HEK293 (cell line): ENCODE measurements around the gene ZDHHC14.

Source experiments
- CTCF ChIA-PET: fragments of 350-600 bp; formaldehyde crosslinking; extraction: SDS; loops from one replicate; lab custom pipeline; 2021; ENCODE audit warnings: antibody characterized with exemption; lab: Yijun Ruan, JAX
- POLR2A ChIA-PET: fragments of 300-600 bp; formaldehyde crosslinking; extraction: SDS; loops from one replicate; lab custom pipeline; 2020; ENCODE audit warnings: antibody characterized with exemption, inconsistent platforms; lab: Yijun Ruan, JAX
- H3K27ac ChIP-seq: fragments of 200-500 bp; sonication (Bioruptor generic); 2 replicates; pipeline ENCODE4 v1.5.1; 2014; ENCODE audit warnings: low read depth, low read length, control low read depth, inconsistent platforms; ENCODE audit errors: extremely low read depth
- H3K36me3 ChIP-seq, 2 experiments: fragments of 200-500 bp in 1 of 2; sonication (Bioruptor generic) in 1 of 2; 1 replicate in 1 of 2; 2 replicates in 1 of 2; pipeline ENCODE4 v1.5.1; 2014 to 2017; ENCODE audit warnings: inconsistent platforms in 2 of 2, low read length in 2 of 2; ENCODE audit not compliant: control insufficient read depth in 2 of 2, insufficient read depth in 1 of 2
- H3K4me1 ChIP-seq: fragments of 200-500 bp; sonication (Bioruptor generic); 2 replicates; pipeline ENCODE4 v1.5.1; 2014; ENCODE audit warnings: mild to moderate bottlenecking, low read length, inconsistent platforms; ENCODE audit not compliant: control insufficient read depth, insufficient read depth
- H3K4me3 ChIP-seq: 2 replicates; pipeline ENCODE4 v1.5.1; 2011; ENCODE audit warnings: low read depth, mild to moderate bottlenecking, control low read depth, low read length, moderate library complexity
- H3K9me3 ChIP-seq: fragments of 200-500 bp; sonication (Bioruptor generic); 2 replicates; pipeline ENCODE4 v1.5.1; 2014; ENCODE audit warnings: low read depth, low read length, inconsistent platforms; ENCODE audit not compliant: control insufficient read depth, insufficient read depth
- EGR2 ChIP-seq: fragments of 450-650 bp; formaldehyde crosslinking; IDR thresholded peaks from 2 replicates; pipeline ENCODE4 v1.5.1; 2016; ENCODE audit warnings: low read depth, missing biosample characterization, missing genetic modification characterization
- KLF16 ChIP-seq: fragments of 450-650 bp; formaldehyde crosslinking; IDR thresholded peaks from 2 replicates; pipeline ENCODE4 v1.5.1; 2017; ENCODE audit warnings: missing biosample characterization, missing genetic modification characterization
- SCRT2 ChIP-seq: fragments of 450-650 bp; formaldehyde crosslinking; IDR thresholded peaks from 2 replicates; pipeline ENCODE4 v1.5.1; 2016; ENCODE audit warnings: missing biosample characterization, missing genetic modification characterization
- ZBTB48 ChIP-seq: fragments of 450-650 bp; formaldehyde crosslinking; IDR thresholded peaks from 2 replicates; pipeline ENCODE4 v1.5.1; 2016; ENCODE audit warnings: missing biosample characterization, missing genetic modification characterization
- ZFHX2 ChIP-seq: fragments of 450-650 bp; formaldehyde crosslinking; conservative IDR thresholded peaks from 2 replicates; pipeline ENCODE4 v1.5.1; 2016; ENCODE audit warnings: missing biosample characterization, missing genetic modification characterization
- ZIC2 ChIP-seq: fragments of 450-650 bp; formaldehyde crosslinking; IDR thresholded peaks from 2 replicates; pipeline ENCODE4 v1.5.1; 2016; ENCODE audit warnings: missing biosample characterization, missing genetic modification characterization
- ZNF133 ChIP-seq: fragments of 450-650 bp; formaldehyde crosslinking; IDR thresholded peaks from 2 replicates; pipeline ENCODE4 v1.5.1; 2016; ENCODE audit warnings: missing biosample characterization, missing genetic modification characterization
- ZNF155 ChIP-seq: fragments of 450-650 bp; formaldehyde crosslinking; IDR thresholded peaks from 2 replicates; pipeline ENCODE4 v1.5.1; 2016; ENCODE audit warnings: missing biosample characterization, missing genetic modification characterization
- ZNF157 ChIP-seq: fragments of 450-650 bp; formaldehyde crosslinking; IDR thresholded peaks from 2 replicates; pipeline ENCODE4 v1.5.1; 2016; ENCODE audit warnings: missing biosample characterization, missing genetic modification characterization
- ZNF221 ChIP-seq: fragments of 450-650 bp; formaldehyde crosslinking; IDR thresholded peaks from 2 replicates; pipeline ENCODE4 v1.5.1; 2017; ENCODE audit warnings: missing biosample characterization, missing genetic modification characterization, borderline replicate concordance
- ZNF302 ChIP-seq: fragments of 450-650 bp; formaldehyde crosslinking; IDR thresholded peaks from 2 replicates; pipeline ENCODE4 v1.5.1; 2016; ENCODE audit warnings: missing biosample characterization, missing genetic modification characterization, low read depth
- ZNF558 ChIP-seq: fragments of 450-650 bp; formaldehyde crosslinking; IDR thresholded peaks from 2 replicates; pipeline ENCODE4 v1.5.1; 2016; ENCODE audit warnings: missing biosample characterization, missing genetic modification characterization
- ZNF560 ChIP-seq: fragments of 450-650 bp; formaldehyde crosslinking; IDR thresholded peaks from 2 replicates; pipeline ENCODE4 v1.5.1; 2017; ENCODE audit warnings: missing biosample characterization, missing genetic modification characterization, borderline replicate concordance
- ZNF639 ChIP-seq: fragments of 450-650 bp; formaldehyde crosslinking; IDR thresholded peaks from 2 replicates; pipeline ENCODE4 v1.5.1; 2016; ENCODE audit warnings: missing biosample characterization, missing genetic modification characterization
- ZNF792 ChIP-seq: fragments of 450-650 bp; formaldehyde crosslinking; IDR thresholded peaks from 2 replicates; pipeline ENCODE4 v1.5.1; 2016; ENCODE audit warnings: missing biosample characterization, missing genetic modification characterization

The ZDHHC14 gene

GRCh38 chr6:157668009-157668401, 287.0 kb downstream of the ZDHHC14 start:
- Histone ChIP-seq H3K4me1 (peaks cover 3% of the 10 kb centered on the region), H3K4me3 (no peak overlapping the region), H3K9me3 (no peaks in the 10 kb centered on the region), H3K27ac (no peak overlapping the region), H3K36me3 (peaks cover 0 to 3% of the 10 kb centered on the region in 2 experiments; a peak in 1 of 3 replicates)
- TF ChIP-seq ZNF302 (tag by site-specific recombination), result no peak
- TF ChIP-seq ZIC2 (tag by site-specific recombination), result peak; percentile 54
- CTCF ChIA-PET, result interaction anchor here (0.6 to 6.6 kb wide), 44 partner anchors 8 to 1368 kb away, joined by 3 to 66 read pairs (median 5); partner anchors contain the start of gene TMEM242
- POLR2A ChIA-PET, result no interaction called here

GRCh38 chr6:157668713-157669112, 287.7 kb downstream of the ZDHHC14 start:
- H3K4me3 ChIP-seq, result no peak overlapping the region
- no peak overlapping the region for H3K27ac ChIP-seq
- H3K36me3 ChIP-seq, result peaks cover 0 to 3% of the 10 kb centered on the region in 2 experiments; a peak in 1 of 3 replicates
- POLR2A ChIA-PET, result interaction anchor here (0.7 kb wide), 1 partner anchor 346 kb away, joined by 4 read pairs; no protein-coding TSS in a partner anchor
- H3K9me3 ChIP-seq, result no peaks in the 10 kb centered on the region
- H3K4me1 ChIP-seq, result peaks cover 3% of the 10 kb centered on the region
- TF ChIP-seq ZNF155 (no peak), SCRT2 (tag by site-specific recombination) (no peak), ZNF558 (tag by site-specific recombination) (no peak), ZNF157 (tag by site-specific recombination) (no peak)
- CTCF ChIA-PET, result interaction anchor here (0.5 to 6.6 kb wide), 15 partner anchors 13 to 351 kb away, joined by 3 to 66 read pairs (median 5); no protein-coding TSS in a partner anchor

- no peak overlapping the region for H3K27ac ChIP-seq
- TF ChIP-seq ZNF133 (tag by site-specific recombination) (no peak), ZBTB48 (tag by site-specific recombination) (no peak), ZNF560 (tag by site-specific recombination) (no peak), EGR2 (tag by site-specific recombination) (peak; percentile 34; the same call in 1 of the 2 replicates), ZNF792 (tag by site-specific recombination) (no peak), KLF16 (no peak), ZFHX2 (tag by site-specific recombination) (0 out of 2 replicates have a peak, but pooled peaks have one; percentile 26)
- ChIA-PET POLR2A (no interaction called here), CTCF (interaction anchor here (0.6 to 6.6 kb wide), 9 partner anchors 13 to 395 kb away, joined by 3 to 66 read pairs (median 5); no protein-coding TSS in a partner anchor)
- peaks cover 0 to 3% of the 10 kb centered on the region in 2 experiments; a peak in 1 of 3 replicates for H3K36me3 ChIP-seq
- no peaks in the 10 kb centered on the region for H3K9me3 ChIP-seq
- H3K4me3 ChIP-seq, result no peak overlapping the region
- H3K4me1 ChIP-seq, result peaks cover 3% of the 10 kb centered on the region
Measured at GRCh38 chr6:157669323-157669722, 288.3 kb downstream of the ZDHHC14 start.

- POLR2A ChIA-PET, result no interaction called here
- Histone ChIP-seq H3K27ac (no peak overlapping the region), H3K36me3 (peaks cover 0 to 3% of the 10 kb centered on the region in 2 experiments; a peak in 1 of 3 replicates), H3K9me3 (no peaks in the 10 kb centered on the region), H3K4me3 (no peak overlapping the region), H3K4me1 (peaks cover 3% of the 10 kb centered on the region)
- CTCF ChIA-PET, result interaction anchor here (0.6 to 6.6 kb wide), 6 partner anchors 14 to 395 kb away, joined by 3 to 66 read pairs (median 3); no protein-coding TSS in a partner anchor
- TF ChIP-seq ZNF639 (tag by site-specific recombination) (no peak), ZNF221 (tag by site-specific recombination) (no peak)
Measured at GRCh38 chr6:157669747-157670216, 288.8 kb downstream of the ZDHHC14 start.
